Hypothalamus (tissue), 51 donors: Measurements from ENCODE around the gene SPZ1.
"Not testable (repeated sequence)": the region's sequence is repeated elsewhere in the genome, so short reads cannot be mapped to it uniquely, and the experiment has no call there.

Experiments used
- DNase-seq, 51 donors: peaks; one replicate each; lab custom pipeline; 2025; lab: John Stamatoyannopoulos, UW

The SPZ1 gene

GRCh38 chr5:80319702-80320101 lies at the start of gene SPZ1:
Gene SPZ1 (plus strand): TSS chr5:80320002. CDS start chr5:80320216, 214 bp downstream.
- DNase-seq, result no peak

GRCh38 chr5:80270543-80270942 lies 49.3 kb upstream of the SPZ1 start:
- DNase-seq, result not testable (repeated sequence)

GRCh38 chr5:80275347-80275746 lies 44.5 kb upstream of the SPZ1 start:
- peak in 14 of 51 donors; percentile 0 to 42 (median 22) for DNase-seq

GRCh38 chr5:80276186-80276585 lies 43.6 kb upstream of the SPZ1 start:
- DNase-seq, result no peak

GRCh38 chr5:80277191-80277590 lies 42.6 kb upstream of the SPZ1 start:
- DNase-seq, result no peak

GRCh38 chr5:80282054-80282453 lies 37.7 kb upstream of the SPZ1 start:
- DNase-seq, result no peak

- no peak for DNase-seq
Observed at GRCh38 chr5:80283360-80283759, 36.4 kb upstream of the SPZ1 start.

GRCh38 chr5:80284720-80285119 lies 35.1 kb upstream of the SPZ1 start:
- DNase-seq, result no peak

- DNase-seq, result no peak
Observed at GRCh38 chr5:80288177-80288576, 31.6 kb upstream of the SPZ1 start.

GRCh38 chr5:80289320-80289719 lies 30.5 kb upstream of the SPZ1 start:
- DNase-seq, result no peak

GRCh38 chr5:80291761-80292160 lies 28.0 kb upstream of the SPZ1 start:
- DNase-seq, result no peak

- DNase-seq, result no peak
Observed at GRCh38 chr5:80296121-80296520, 23.7 kb upstream of the SPZ1 start.

GRCh38 chr5:80299601-80300000 lies 20.2 kb upstream of the SPZ1 start:
- DNase-seq, result no peak

GRCh38 chr5:80300125-80300524 lies 19.7 kb upstream of the SPZ1 start:
- DNase-seq, result no peak

- not testable (repeated sequence) for DNase-seq
Observed at GRCh38 chr5:80300796-80301195, 19.0 kb upstream of the SPZ1 start.

- not testable (repeated sequence) for DNase-seq
Observed at GRCh38 chr5:80301342-80301741, 18.5 kb upstream of the SPZ1 start.

GRCh38 chr5:80302636-80303035 lies 17.2 kb upstream of the SPZ1 start:
- DNase-seq, result no peak

GRCh38 chr5:80308526-80308925 lies 11.3 kb upstream of the SPZ1 start:
- no peak for DNase-seq

GRCh38 chr5:80309871-80310665 lies 9.7 kb upstream of the SPZ1 start:
- DNase-seq, result no peak

- DNase-seq, result no peak
Observed at GRCh38 chr5:80315244-80315643, 4.6 kb upstream of the SPZ1 start.

GRCh38 chr5:80318212-80318611 lies 1.6 kb upstream of the SPZ1 start:
- peak in 15 of 51 donors; percentile 1 to 28 (median 17) for DNase-seq

GRCh38 chr5:80324912-80325311 lies 5.1 kb downstream of the SPZ1 start:
- DNase-seq, result no peak

- no peak for DNase-seq
Observed at GRCh38 chr5:80326468-80326867, 6.7 kb downstream of the SPZ1 start.
